Hepatocyte (in vitro differentiated cells): Measurements from ENCODE around the gene STN1.

Experiments
- EZH2phosphoT487 ChIP-seq: fragments of 200-600 bp; sonication (generic); IDR thresholded peaks from one replicate; pipeline ENCODE4 v1.6.1; 2018; ENCODE audit warnings: antibody characterized with exemption, mild to moderate bottlenecking, low read depth, moderate library complexity; ENCODE audit not compliant: unreplicated experiment, severe bottlenecking
- TF ChIP-seq, protein P1 (sequence below): fragments of 200-600 bp; sonication (generic); IDR thresholded peaks from 2 replicates; pipeline ENCODE4 v1.5.1; 2016; ENCODE audit warnings: antibody characterized with exemption, mild to moderate bottlenecking; ENCODE audit not compliant: poor library complexity

DNA sequence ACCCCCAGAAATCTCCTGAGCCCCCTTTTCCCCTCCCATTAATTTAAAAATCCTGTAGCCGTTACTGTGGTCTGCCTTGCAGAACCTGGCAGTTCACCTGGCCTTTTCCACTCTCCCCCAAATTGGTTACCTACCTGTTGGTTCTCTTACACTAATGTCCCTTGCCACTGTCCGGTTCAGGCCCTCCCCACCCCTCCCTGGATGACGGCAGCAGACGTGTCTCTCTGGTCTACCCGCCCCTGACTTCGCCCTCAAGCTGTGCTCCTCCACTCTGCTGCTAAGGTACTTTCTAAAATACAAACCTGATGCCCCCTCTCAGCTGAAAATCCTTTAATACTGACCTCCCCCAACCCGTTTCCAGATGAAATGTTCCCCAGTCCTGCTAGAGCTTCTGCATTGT lies 47.0 kb downstream of the STN1 start:
- TF ChIP-seq, protein P1, sequence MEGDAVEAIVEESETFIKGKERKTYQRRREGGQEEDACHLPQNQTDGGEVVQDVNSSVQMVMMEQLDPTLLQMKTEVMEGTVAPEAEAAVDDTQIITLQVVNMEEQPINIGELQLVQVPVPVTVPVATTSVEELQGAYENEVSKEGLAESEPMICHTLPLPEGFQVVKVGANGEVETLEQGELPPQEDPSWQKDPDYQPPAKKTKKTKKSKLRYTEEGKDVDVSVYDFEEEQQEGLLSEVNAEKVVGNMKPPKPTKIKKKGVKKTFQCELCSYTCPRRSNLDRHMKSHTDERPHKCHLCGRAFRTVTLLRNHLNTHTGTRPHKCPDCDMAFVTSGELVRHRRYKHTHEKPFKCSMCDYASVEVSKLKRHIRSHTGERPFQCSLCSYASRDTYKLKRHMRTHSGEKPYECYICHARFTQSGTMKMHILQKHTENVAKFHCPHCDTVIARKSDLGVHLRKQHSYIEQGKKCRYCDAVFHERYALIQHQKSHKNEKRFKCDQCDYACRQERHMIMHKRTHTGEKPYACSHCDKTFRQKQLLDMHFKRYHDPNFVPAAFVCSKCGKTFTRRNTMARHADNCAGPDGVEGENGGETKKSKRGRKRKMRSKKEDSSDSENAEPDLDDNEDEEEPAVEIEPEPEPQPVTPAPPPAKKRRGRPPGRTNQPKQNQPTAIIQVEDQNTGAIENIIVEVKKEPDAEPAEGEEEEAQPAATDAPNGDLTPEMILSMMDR, result no peak
- TF ChIP-seq EZH2phosphoT487, result no peak
